GM21526 (cell line): ENCODE measurements around the gene AKR1B15.
A peak's percentile ranks its signal among the peaks of the same experiment; 100 is the strongest.
"Not testable (repeated sequence)": the region's sequence is repeated elsewhere in the genome, so short reads cannot be mapped to it uniquely, and the experiment has no call there.

Source experiments
- ATAC-seq: cut with Tn5 transposase; IDR thresholded peaks from one replicate; pipeline ENCODE4 v1.9.1; 2021; ENCODE audit warnings: moderate library complexity; ENCODE audit not compliant: unreplicated experiment, low FRiP score

Gene AKR1B15

DNA sequence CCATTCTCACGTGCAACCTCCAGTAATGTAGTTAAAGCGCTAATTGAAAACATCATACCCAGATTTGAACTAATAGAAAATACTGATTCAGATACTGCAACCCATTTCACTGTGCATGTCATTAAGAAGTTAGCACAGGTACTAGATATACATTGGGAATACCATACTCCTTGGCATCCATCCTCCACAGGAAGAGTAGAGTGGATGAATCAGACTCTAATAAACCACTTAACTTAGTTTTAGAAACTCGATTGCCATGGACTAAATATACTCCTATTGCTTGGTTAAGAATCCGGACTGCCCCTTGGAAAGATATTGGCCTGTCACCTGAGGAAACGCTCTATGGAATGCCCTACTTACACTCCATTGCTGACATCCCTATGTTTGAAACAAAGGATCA lies 9.5 kb downstream of the AKR1B15 start:
- no peak for ATAC-seq

DNA sequence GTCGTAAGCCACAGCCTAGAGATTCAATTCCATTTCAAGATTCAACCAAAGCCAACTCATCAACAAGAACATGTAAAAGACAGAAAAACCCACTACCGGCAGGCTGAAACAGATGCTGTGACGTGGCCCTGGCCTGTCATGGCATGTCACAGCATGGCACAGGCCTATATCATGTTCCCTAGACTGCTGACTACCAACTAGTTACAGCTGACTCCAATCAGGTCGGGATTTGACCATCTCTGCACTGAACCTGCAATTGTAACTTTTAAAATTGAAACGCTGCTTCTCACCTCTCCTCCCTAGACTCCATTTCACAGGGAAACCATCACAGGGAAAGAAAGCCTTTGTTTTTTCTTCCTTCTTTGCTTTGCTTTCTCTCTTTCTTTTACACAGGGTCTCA lies 12.7 kb downstream of the AKR1B15 start:
- ATAC-seq = not testable (repeated sequence)

DNA sequence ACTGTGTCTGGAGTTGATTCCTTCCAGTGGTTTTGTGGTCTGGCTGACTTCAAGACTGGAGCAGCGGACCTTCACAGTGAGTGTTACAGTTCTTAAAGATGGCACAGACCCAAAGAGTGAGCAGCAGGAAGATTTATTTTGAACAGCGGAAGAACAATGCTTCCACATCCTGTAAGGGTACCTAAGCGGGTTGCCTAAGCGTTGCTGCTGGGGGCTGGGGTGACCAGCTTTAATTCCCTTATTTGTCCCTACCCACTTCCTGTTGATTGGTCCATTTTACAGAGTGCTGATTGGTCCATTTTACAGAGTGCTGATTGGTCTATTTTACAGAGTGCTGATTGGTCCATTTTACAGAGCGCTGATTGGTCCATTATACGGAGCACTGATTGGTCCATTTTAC lies 13.2 kb downstream of the AKR1B15 start:
- ATAC-seq = no peak

DNA sequence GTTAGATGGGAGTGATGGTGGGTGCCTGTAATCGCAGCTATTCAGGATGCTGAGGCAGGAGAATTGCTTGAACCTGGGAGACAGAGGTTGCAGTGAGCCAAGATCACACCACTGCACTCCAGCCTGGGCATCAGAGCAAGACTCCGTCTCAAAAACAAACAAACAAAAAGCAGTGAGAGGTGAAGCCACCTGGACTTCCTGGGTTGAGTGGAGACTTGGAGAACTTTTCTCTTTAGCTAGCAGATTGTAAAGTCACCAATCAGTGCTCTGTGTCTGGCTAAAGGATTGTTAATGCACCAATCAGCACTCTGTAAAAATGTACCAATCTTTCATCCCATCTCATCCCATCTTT lies 14.5 kb downstream of the AKR1B15 start:
- ATAC-seq = not testable (repeated sequence)

DNA sequence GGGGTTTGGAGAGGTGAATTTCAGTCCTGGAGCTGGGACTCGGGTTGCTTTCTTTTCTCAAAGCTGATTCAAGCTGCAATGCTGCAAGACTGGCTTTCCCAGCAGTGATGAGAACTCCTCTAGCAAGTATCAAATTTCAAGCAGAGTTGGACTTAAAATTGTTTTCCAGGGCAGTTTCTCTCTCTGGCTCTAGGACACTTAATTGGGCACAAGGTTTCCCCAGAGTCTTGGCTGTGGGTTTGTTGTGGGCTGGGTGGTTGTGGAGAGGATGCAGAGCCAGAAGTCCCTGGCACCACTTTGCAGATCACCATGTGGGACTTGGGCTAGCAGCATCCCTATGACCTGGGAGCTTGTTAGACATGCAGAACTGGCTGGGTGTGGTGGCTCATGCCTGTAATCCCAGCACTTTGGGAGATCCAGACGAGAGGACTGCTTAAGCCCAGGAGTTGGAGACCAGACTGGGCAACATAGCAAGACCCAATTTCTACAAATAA lies 16.8 kb downstream of the AKR1B15 start:
- ATAC-seq = no peak

DNA sequence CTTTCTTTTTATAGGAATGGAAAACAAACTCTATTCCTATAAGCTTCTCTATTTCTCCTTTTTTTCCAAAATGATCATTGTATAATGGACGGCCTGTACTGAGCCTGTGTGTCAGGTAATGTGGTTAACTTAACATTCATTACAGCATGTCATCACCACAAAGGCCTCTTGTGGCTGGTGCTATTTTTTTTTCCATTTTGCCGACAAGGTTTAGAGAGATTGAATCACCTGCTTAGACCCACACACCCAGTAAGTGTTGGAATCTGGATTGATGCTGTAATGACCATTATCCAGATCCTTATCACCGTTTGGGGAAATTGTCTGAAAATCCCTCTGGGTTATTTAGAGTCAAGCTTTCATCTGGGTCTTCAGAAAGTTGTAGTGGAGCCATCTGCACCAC lies 18.5 kb downstream of the AKR1B15 start:
- ATAC-seq = no peak

DNA sequence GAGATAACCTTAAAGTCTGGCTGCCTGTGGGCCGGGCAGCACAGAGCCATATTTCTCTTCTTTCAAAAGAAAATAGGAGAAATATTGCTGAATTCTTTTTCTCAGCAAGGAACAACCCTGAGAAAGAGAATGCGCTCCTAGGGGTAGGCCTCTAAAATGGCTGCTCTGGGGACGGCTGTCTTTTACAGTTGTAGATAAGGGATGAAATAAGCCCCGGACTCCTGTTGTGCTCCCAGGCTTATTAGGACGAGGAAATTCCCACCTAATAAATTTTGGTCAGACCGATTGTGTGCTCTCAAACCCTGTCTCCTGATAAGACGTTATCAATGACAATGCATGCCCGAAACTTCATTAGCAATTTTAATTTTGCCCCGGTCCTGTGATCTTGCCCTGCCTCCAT lies 21.1 kb downstream of the AKR1B15 start:
- ATAC-seq = not testable (repeated sequence)

DNA sequence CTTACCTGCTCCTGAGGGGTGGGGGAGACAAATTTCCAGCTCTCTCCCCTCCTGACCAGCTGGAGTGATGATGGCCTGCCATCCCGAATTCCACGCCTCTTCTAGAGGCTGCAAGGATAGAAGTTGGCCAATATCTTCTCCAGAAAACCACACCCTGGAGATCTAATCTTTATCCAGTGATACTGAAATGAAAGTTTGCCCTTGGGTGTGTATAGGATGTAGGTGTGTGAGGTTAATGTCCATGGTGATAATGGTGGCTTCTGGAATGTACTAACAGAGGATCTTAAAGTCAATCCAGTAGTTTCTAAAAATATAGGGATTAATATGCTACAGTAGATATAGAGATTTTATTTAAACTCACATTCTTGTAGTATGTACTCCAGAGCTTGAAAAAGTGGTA lies 22.2 kb downstream of the AKR1B15 start:
- no peak for ATAC-seq

DNA sequence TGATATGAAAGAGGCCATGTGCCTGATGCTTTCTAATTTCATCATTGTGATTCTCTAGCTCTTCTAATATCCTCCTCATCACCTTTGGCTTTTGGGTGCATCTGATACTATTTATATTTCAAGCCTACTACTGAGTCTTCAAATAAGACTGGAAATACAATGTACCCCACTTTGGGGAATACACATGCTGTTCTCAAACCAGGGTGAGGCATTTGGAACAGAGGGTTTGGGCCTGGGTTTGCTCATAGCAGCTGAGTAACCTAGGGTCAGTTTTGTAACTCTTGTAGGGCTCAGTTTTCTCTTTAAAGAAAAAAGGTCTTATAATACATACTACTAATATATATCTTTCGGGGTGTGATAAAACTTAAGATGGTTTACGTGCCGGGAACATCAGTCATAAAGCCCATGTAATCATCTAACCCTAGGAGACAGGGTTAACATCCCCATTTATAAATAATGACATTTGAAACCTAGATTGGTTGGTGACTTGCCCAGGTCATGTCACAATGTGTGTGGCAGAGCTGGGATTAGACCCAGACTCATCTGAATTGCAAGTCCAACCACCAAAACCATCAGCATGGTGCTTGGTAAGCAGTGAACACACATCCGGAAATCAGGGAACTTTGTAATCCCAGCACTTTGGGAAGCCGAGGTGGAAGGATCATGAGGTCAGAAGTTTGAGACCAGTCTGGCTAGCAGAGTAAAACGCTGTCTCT lies 23.0 kb downstream of the AKR1B15 start:
- no peak for ATAC-seq

DNA sequence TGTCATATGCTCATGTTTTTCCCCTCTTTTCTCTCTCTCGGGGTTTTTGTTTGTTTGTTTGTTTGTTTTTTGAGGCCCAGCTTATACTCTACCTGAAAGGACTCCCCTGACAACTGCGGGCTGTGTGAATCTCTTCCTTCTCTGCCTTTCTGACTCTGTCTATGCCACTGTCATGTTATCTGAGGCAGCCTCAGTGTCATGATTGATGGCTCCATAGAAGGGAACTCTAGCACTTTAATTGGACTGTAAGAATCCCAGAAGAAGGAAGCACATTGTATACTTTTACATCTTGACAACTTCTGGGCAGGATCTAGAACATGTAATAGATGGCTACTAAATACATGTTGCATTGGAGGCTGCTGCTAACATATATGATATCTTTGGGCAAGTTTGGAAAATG lies 25.4 kb downstream of the AKR1B15 start:
- ATAC-seq = no peak

DNA sequence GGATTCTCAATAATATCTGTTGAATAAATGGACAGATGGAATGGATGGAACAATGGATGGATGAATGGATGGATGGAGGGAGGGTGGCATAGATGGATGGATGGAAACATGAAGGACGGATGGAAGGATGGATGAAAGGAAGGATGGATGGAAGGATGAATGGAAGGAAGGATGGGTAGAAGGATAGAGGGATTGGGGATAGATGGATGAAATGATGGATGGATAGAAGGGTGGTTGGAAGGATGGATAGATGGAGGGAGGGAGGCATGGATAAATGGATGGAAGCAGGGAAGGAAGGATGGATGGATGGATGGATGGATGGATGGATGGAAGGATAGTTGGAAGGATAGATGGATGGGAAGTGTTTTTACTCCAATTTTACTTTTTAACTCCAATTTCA lies 35.4 kb downstream of the AKR1B15 start:
- ATAC-seq = no peak

DNA sequence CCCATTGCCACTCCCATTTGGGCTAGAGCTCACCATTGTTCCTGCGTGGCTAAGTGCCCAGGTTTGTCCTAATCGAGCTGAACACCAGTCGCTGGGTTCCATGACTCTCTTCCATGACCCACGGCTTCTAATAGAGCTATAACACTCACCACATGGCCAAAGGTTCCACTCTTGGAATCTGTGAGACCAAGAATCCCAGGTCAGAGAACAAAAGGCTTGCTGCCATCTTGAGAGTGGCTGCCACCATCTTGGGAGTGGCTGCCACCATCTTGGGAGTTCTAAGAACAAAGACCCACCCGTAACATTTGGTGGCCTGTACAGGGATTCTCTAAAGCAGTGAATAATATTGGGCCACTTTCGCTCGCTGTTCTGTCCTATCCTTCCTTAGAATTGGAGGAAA lies 37.0 kb downstream of the AKR1B15 start:
- no peak for ATAC-seq

DNA sequence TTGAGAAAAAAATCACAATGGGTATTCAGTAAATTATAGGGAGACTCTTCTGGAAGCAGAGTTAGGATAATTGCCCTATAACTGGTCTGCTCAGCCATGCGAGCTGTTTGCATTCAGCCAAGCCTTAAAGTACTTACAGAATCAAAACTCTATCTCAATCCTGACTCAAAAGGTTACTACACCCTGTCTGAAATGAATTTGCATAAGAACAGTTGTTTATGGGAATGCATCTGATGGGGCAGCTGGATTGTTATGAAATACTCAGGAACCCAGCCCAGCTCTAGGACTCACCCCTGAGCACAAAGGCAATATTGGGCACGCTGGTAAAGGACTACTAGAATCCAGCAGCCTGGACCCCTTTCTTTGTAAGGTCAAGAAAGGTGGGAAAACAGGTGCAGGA lies 38.8 kb downstream of the AKR1B15 start:
- ATAC-seq = no peak

DNA sequence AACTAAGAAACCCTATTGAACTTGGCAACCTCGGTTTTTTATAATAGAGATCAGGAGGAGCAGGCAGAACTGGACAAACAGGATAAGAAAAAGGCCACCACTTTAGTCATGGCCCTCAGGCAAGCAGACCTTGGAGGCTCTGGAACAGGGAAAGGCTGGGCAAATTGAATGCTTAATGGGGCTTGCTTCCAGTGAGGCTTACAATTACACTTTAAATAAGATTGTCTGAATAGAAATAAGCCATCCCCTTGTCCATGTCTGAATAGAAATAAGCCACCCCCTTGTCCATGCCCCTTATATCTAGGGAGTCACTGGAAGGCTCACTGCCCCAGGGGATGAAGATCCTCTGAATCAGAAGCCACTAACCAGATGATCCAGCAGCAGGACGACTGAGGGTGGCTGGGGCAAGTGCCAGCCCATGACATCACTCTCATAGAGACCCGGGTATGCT lies 40.6 kb downstream of the AKR1B15 start:
- no peak for ATAC-seq

DNA sequence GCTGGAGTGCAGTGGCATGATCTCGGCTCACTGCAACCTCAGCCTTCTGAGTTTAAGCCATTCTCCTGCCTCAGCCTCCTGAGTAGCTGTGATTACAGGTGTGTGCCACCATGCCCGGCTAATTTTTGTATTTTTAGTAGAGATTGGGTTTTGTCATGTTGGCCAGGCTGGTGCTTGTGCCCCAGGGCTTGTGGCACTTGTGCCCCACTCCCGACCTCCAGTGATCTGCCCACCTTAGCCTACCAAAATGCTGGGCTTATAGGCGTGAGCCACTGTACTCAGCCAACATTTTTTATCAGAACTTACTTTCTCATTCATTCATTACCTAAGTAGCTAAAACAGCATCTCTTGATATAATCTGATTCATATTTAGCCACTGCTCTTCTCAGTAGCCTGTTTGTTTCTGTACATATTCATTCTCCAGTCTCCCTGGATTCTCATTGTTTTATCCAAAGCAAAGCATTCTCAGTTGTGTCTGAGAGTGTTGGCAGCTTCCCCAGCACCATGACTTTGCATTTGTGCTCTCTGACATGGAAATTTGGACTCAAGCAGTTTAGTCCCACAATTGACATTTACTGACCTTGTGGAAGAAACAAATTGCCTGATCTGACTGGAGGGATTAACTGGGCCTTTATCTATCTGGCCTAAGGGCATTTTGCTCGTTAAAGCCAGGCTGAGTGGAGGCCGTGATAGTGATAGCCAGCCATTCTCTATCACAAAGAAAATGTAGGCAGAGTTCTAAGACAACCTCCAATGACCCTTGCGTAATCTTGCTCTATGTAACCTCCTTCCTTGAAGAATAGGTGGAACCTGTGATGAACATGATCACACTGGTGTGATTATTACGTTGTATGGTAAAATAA lies 44.9 kb downstream of the AKR1B15 start:
- ATAC-seq = no peak

DNA sequence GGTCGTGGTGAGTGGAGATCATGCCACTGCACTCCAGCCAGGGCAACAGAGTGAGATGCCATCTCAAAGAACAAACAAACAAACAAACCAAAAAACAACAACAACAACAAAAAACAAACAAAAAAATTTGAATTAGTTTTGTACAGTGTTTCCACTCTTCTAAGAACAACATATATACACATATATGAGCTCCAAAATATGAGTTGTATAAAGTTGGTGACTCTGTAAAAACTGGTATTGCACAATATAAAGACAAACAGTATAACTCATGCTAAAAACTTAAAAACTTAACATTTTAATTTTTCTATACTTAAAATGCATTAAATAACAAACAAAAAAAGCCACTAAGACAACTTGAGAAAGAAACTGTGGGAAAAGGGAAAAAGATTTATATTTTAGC lies 46.0 kb downstream of the AKR1B15 start:
- ATAC-seq = no peak

DNA sequence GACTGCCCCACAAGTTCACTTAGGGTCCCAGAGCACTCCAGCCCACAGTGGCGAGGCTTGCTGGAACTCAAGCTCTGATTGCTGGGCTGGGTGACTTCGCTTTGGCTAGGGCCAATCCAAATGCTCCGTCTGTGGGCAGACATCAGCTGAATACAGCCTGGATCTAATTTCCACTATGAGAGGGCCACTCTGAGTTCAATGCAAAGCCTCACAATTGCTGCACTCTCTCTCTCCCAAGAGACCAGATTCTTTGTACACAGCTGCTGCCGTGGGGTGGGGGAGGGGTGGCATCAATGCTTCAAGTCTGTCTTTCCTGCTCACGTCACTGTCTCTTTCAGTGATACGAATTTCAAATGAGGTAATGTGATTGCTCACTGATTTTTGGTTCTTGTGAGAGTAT lies 50.5 kb downstream of the AKR1B15 start:
- ATAC-seq = no peak

DNA sequence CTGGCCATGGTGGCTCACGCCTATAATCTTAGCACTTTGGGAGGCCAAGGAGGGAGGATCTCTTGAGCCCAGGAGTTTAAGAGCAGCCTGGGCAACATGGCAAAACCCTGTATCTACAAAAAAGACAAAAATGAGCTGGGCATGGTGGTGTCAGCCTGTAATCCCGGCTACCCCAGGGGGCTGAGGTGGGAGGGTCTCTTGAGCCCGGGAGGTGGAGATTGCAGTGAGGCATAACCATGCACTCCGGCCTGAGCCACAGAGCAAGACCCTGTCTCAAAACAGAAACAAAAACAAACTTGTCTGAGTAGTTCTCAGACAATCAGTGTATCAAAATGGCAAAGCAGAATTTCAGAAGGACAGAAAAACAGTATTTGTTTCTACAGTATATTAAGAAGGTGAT lies 52.5 kb downstream of the AKR1B15 start:
- no peak for ATAC-seq

DNA sequence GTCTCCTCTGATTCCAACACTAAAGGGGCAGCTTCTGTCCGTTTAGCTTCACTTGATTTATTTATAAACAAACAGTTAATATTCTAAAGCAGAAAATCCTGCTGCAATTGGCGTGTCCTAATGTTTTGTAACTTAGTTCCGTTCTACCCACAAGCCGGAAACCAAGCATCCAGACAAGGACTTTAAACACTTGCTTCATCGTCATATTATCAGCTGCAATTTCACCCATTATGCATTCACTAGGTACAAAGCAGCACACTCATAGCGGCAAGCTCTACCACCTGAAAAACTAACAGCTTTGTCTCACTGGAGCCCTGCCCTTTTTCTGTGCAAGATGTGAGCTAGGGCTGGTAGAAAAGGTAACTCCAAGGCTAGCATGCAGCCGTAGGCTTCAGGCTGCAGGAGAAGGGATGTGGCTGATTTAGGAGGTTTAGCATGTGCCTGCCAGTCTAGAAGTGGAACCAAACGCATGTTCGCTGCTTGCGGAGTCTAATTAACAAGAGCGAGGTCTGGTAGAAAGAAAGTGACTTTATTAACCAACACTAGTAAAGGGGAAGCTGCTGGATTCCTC lies 54.1 kb downstream of the AKR1B15 start:
- ATAC-seq = no peak

DNA sequence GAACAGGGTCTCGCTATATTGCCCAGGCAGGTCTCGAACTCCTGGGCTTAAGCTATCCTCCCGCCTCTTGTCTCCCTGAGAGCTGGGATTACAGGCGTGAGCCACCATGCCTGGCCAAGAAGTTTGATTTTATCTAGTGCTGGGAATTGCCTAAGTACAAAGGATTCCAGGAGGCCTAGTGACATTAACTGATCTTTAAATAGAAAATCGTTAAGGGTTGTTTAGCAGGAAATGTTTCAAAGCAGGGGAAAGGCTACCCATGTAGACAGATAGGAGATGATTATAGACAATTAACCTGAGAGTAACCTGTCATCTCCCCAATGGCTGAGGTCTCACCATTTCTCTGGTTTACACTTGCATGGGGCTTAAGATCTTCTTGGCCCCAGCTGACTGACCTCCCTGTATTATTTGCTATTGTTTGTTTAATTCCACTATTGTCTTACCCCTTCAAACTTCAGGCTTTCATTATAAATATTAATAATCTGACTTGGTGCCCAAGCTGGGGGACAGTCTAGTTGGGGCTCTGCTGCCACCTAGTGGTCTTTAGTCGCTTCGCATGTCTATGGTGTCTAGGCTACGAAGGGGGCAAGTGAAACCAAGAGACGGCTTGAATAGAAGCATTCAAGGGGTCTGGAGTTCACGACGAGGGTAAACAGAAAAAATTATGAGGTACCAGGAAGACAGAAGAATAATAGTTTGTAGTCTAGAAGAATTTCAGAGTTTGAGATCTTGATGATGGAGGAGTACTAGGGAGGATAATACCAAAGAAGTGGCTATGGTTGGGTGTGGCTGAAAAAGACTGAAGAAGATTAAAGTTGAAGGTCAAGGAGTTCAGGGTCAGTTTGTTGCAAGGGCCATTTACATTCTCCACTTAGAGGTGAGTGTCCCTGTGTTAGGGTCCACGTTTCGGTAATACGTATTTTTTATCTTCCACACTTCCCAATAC lies 57.3 kb downstream of the AKR1B15 start:
- ATAC-seq = peak; percentile 77
